ENCODE data around the gene IL31RA.

IL31RA gene

GRCh38 chr5:55896238-55896637 lies 45.1 kb downstream of the IL31RA start:
- TF ChIP-seq REST (IDR thresholded peaks at IDR 0.05; ENCODE audit: insufficient read depth in 1 of 2, low read depth in 2 of 2, low read length in 2 of 2) (no peak), TAF1 (IDR thresholded peaks at IDR 0.05; ENCODE audit: borderline replicate concordance, insufficient read depth, low read length) (no peak), POLR2AphosphoS5 (IDR thresholded peaks at IDR 0.05; ENCODE audit: low read depth, low read length) (no peak), FOXP2 (optimal IDR thresholded peaks at IDR 0.05; ENCODE audit: borderline replicate concordance, extremely low read depth, extremely low read length, insufficient read depth) (no peak), SIN3A (IDR thresholded peaks at IDR 0.05; ENCODE audit: borderline replicate concordance, insufficient read depth, low read length) (no peak)

GRCh38 chr5:55896663-55897062 lies 45.5 kb downstream of the IL31RA start:
- no peak for TF ChIP-seq SIN3A (IDR thresholded peaks at IDR 0.05; ENCODE audit: borderline replicate concordance, insufficient read depth, low read length)
- no peak for TF ChIP-seq TAF1 (IDR thresholded peaks at IDR 0.05; ENCODE audit: borderline replicate concordance, insufficient read depth, low read length)
- TF ChIP-seq POLR2AphosphoS5 (IDR thresholded peaks at IDR 0.05; ENCODE audit: low read depth, low read length): no peak
- no peak for TF ChIP-seq FOXP2 (optimal IDR thresholded peaks at IDR 0.05; ENCODE audit: borderline replicate concordance, extremely low read depth, extremely low read length, insufficient read depth)
- TF ChIP-seq REST (IDR thresholded peaks at IDR 0.05; ENCODE audit: insufficient read depth in 1 of 2, low read depth in 2 of 2, low read length in 2 of 2): no peak

- no peak for TF ChIP-seq REST (IDR thresholded peaks at IDR 0.05; ENCODE audit: insufficient read depth in 1 of 2, low read depth in 2 of 2, low read length in 2 of 2)
- TF ChIP-seq FOXP2 (optimal IDR thresholded peaks at IDR 0.05; ENCODE audit: borderline replicate concordance, extremely low read depth, extremely low read length, insufficient read depth): no peak
- no peak for TF ChIP-seq POLR2AphosphoS5 (IDR thresholded peaks at IDR 0.05; ENCODE audit: low read depth, low read length)
- TF ChIP-seq SIN3A (IDR thresholded peaks at IDR 0.05; ENCODE audit: borderline replicate concordance, insufficient read depth, low read length): no peak
- no peak for TF ChIP-seq TAF1 (IDR thresholded peaks at IDR 0.05; ENCODE audit: borderline replicate concordance, insufficient read depth, low read length)
Measured at GRCh38 chr5:55897206-55897894, 46.2 kb downstream of the IL31RA start.

GRCh38 chr5:55897905-55898304 lies 46.7 kb downstream of the IL31RA start:
- TF ChIP-seq TAF1 (IDR thresholded peaks at IDR 0.05; ENCODE audit: borderline replicate concordance, insufficient read depth, low read length) (no peak), FOXP2 (optimal IDR thresholded peaks at IDR 0.05; ENCODE audit: borderline replicate concordance, extremely low read depth, extremely low read length, insufficient read depth) (peak; percentile 97), SIN3A (IDR thresholded peaks at IDR 0.05; ENCODE audit: borderline replicate concordance, insufficient read depth, low read length) (peak; percentile 60; the same call in 1 of the 2 replicates), POLR2AphosphoS5 (IDR thresholded peaks at IDR 0.05; ENCODE audit: low read depth, low read length) (peak; percentile 34; the same call in 1 of the 2 replicates), REST (IDR thresholded peaks at IDR 0.05; ENCODE audit: insufficient read depth in 1 of 2, low read depth in 2 of 2, low read length in 2 of 2) (peak; percentile 6 to 71; a peak in 2 of 4 replicates)

All from PFSK-1 (cell line).